ENCODE data around the gene GUCY1A1.

The GUCY1A1 gene

GRCh38 chr4:155694100-155694785 lies 27.6 kb downstream of the GUCY1A1 start:
- no peak for DNase-seq

GRCh38 chr4:155696226-155696625 lies 29.6 kb downstream of the GUCY1A1 start:
- DNase-seq: no peak

GRCh38 chr4:155696726-155697125 lies 30.1 kb downstream of the GUCY1A1 start:
- no peak for DNase-seq

- DNase-seq: no peak
Measured at GRCh38 chr4:155701827-155702226, 35.2 kb downstream of the GUCY1A1 start.

GRCh38 chr4:155703486-155704247 lies 37.0 kb downstream of the GUCY1A1 start:
- no peak for DNase-seq

- no peak for DNase-seq
Measured at GRCh38 chr4:155704841-155705404, 38.3 kb downstream of the GUCY1A1 start.

- DNase-seq: no peak
Measured at GRCh38 chr4:155705664-155706063, 39.0 kb downstream of the GUCY1A1 start.

GRCh38 chr4:155706147-155706546 lies 39.5 kb downstream of the GUCY1A1 start:
- no peak for DNase-seq

- DNase-seq: no peak
Measured at GRCh38 chr4:155707251-155707650, 40.6 kb downstream of the GUCY1A1 start.

GRCh38 chr4:155708782-155709181 lies 42.1 kb downstream of the GUCY1A1 start:
- DNase-seq: no peak

GRCh38 chr4:155709918-155710317 lies 43.3 kb downstream of the GUCY1A1 start:
- no peak for DNase-seq

- DNase-seq: no peak
Measured at GRCh38 chr4:155711556-155711955, 44.9 kb downstream of the GUCY1A1 start.

- no peak for DNase-seq
Measured at GRCh38 chr4:155712846-155713245, 46.2 kb downstream of the GUCY1A1 start.

GRCh38 chr4:155713911-155714310 lies 47.3 kb downstream of the GUCY1A1 start:
- DNase-seq: no peak

- DNase-seq: no peak
Measured at GRCh38 chr4:155722336-155722735, 55.7 kb downstream of the GUCY1A1 start.

GRCh38 chr4:155722816-155723499 lies 56.3 kb downstream of the GUCY1A1 start:
- DNase-seq: no peak

GRCh38 chr4:155724731-155725130 lies 58.1 kb downstream of the GUCY1A1 start:
- no peak for DNase-seq

GRCh38 chr4:155734065-155734464 lies 67.4 kb downstream of the GUCY1A1 start:
- DNase-seq: no peak

GRCh38 chr4:155734951-155735350 lies 68.3 kb downstream of the GUCY1A1 start:
- DNase-seq: no peak

GRCh38 chr4:155735496-155735895 lies 68.8 kb downstream of the GUCY1A1 start:
- DNase-seq: no peak

GRCh38 chr4:155738548-155738947 lies 71.9 kb downstream of the GUCY1A1 start:
- no peak for DNase-seq

- DNase-seq: no peak
Measured at GRCh38 chr4:155741546-155741945, 74.9 kb downstream of the GUCY1A1 start.

- DNase-seq: no peak
Measured at GRCh38 chr4:155742310-155743015, 75.8 kb downstream of the GUCY1A1 start.

Data from activated effector memory CD4-positive, alpha-beta T cell treated with anti-CD3 and anti-CD28 coated beads, Interleukin-2, amount 50 U/mL, for 16 hours (primary cell).